NCI-H1436 (cell line): ENCODE measurements around the gene FCSK.

Source experiments
- DNase-seq: peaks from one replicate; lab custom pipeline; 2025; lab: John Stamatoyannopoulos, UW

Gene FCSK

DNA sequence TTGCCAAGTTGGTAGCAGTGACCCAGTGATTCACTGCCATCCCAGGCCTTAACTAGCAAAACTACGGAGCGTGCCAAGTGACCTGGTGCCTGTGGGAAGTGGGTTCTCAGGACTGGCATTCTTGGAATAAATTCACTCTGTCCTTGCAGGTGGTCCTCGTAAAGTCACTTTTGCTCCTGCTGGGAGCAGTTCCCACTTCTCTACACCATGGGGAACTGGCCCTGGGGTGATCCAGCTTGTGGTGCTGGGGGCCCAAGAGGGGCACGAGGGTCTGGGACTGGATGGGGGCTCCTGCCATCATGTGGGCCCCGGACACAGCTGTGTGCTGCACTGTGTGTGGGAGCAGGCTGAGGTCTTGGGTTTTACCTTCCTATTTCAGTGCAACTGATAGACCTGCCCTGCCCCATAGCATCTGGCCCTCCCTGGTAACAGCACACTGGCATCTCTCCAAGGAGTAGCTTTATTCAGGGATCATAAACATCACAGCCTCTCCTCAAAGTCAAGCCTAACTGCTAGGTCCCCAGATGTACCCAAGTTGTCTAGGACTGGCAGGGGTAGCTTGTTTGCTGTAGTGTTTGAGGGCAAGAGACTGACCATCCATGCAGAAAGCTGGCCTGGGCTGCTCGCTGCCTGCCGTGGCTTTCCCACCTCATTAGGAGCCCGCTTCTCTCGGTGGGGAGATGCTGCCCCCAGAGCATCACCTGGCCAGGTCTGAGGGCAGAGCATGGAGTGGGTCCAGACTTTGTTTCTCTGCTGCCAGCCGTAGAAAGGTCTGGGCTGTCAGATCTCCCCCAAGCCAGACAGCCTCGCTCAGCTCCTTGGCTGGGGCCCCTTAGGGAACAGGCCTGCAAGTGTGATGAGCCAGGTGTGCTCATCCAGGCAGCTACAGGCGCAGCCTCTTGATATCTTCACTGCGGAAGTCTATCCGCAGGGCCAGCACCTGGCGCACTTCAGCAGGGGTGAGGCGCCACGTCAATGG lies 26.0 kb downstream of the FCSK start:
- DNase-seq: no peak

DNA sequence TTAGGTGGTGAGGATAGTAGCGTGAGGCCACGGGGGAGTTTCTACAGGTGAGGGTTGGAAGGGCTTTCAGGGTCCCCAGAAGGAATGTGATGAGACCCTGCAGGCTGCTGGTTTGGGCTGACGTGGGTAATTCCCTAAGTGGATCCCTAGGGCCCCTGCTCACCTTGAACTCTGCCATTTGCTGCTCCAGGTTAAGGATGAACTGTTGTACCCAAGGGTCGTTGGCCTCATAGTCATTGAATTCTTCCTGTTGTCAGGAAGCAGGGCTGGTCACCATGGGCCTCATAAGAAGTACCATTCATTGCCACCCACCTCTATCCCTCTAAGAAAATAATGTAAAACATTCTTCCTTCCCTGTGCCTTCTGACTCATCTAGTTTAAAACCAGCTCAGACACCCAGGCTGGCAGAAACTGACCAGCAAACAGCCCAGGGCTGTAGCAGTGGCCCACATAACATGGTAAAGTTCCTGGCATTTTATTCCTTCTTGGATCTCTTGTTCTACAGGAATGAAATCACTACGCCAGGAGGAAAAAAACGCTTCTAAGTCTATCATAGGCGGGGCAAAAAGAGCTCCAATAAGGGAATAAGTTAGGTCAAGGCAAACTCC lies 27.6 kb downstream of the FCSK start:
- no peak for DNase-seq

GRCh38 chr16:70482624-70483023 lies 28.2 kb downstream of the FCSK start:
- DNase-seq: no peak

- DNase-seq: no peak
Observed at GRCh38 chr16:70483426-70483825, 29.0 kb downstream of the FCSK start.

DNA sequence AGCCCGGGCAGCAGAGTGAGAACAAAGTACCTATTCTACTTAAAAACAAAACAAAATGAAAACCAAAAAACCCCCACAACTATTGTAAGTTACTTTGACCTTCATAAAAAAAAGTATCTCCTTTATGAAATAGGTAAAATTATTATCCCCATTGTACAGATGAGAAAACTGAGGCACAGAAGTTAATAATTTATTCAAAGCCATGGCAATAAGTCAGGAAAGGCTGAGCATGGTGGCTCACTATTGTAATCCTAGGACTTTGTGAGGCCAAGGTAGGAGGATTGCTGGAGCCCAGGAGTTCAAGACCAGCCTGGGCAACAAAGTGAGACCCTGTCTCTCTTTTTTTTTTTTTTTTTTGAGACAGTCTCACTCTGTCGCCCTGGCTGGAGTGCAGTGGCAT lies 30.5 kb downstream of the FCSK start:
- DNase-seq: no peak

DNA sequence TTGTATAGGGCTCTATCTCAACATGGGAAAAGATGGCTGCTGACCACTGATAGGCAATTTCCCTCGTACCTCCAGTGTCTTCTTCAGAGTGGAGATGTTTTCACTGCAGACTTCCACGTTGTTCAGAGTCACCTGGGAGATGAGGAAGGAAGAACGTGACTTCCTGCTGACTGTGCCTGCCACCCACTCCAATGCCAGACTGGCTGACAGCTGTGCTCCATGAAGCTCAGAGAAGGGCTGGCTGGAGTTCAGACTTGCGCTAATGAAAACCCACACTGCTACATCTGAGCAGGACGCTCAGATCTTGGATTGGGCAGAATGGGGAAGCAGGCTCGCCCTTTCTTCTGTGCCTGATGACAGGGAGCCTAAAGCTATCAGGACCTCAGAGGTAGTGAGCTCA lies 35.9 kb downstream of the FCSK start:
- no peak for DNase-seq

GRCh38 chr16:70493802-70494201 lies 39.4 kb downstream of the FCSK start:
- DNase-seq: no peak

DNA sequence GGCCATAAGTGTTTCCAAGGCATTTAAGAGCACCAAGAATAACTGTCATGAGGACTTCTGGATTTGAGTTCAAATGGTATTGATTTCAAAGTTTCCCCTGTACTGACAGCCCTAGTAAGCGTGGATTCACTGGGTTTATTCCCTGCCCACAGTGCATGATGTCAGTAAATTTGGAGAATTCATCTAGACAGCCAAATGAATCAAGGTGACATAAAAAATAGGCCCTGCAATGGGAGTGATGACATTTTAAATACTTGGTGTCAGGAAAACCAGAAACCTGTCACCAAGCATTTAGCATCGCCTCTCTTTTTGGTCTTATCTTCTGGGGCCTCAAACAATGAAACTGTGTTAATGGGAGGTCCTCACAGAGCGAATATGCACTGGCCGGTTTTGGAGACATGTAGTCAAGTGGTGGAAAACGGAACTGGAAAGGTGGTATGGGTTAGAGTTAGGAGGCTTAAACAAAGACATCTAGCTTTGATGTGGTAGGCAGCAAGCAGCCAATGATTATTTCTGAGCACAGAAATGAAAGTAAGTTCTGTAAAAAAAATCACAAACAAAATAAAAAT lies 39.9 kb downstream of the FCSK start:
- no peak for DNase-seq

DNA sequence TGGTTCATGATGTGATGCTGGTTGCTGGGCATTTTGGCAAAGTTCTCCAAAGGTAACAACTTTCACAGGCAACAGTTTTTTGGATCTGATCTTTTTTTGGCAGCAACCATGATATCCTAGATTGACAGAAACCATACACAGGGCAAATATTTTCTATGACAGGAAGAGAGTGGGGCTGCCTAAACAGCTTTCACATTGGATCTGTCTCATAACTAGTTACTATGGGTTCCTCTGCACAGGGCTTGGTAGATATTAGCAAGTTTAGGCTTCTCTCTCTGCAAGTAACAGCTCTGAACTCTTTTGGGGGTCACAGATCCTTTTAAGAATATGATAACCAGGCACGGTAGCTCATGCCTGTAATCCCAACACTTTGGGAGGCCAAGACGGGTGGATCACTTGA lies 40.4 kb downstream of the FCSK start:
- no peak for DNase-seq

- DNase-seq: no peak
Observed at GRCh38 chr16:70495425-70496182, 41.2 kb downstream of the FCSK start.

DNA sequence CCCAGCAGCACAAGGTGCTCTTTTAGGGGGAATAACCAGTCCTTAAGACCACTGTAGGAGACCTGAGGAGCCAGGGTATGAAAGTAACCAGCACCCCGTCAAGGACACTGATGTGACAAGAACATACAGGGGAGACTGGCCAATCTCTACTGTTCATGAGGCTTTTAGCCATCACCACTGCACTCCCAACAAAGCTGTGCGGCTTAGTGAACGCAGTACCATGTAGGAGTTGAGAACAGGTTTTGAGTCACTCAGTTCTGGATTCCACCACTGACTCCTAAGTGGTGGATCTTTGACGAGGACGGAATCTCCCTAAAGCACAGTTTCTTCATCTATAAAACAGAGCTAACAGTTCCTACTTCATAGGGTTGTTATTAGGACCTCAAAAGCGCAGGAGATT lies 42.1 kb downstream of the FCSK start:
- no peak for DNase-seq

- DNase-seq: no peak
Observed at GRCh38 chr16:70508752-70509151, 54.4 kb downstream of the FCSK start.

GRCh38 chr16:70510216-70510615 lies 55.8 kb downstream of the FCSK start:
- no peak for DNase-seq

DNA sequence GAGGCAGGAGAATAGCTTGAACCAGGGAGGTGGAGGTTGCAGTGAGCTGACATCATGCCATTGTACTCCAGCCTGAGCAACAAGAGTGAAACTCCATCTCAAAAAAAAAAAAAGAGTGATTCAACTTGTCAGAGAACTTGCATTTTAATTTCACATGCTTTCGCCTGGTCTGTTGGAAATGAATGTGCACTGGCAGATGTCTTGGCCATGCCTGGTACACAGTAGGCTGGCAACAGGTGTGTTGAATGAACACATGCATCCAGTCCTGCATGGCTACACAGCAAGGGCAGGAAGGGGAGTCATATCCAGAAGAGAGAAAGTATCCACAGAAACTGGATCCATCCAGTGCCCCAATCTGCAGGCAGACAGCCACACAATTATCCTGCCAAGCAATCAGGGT lies 57.4 kb downstream of the FCSK start:
- DNase-seq: no peak

GRCh38 chr16:70512456-70512855 lies 58.1 kb downstream of the FCSK start:
- DNase-seq: no peak

DNA sequence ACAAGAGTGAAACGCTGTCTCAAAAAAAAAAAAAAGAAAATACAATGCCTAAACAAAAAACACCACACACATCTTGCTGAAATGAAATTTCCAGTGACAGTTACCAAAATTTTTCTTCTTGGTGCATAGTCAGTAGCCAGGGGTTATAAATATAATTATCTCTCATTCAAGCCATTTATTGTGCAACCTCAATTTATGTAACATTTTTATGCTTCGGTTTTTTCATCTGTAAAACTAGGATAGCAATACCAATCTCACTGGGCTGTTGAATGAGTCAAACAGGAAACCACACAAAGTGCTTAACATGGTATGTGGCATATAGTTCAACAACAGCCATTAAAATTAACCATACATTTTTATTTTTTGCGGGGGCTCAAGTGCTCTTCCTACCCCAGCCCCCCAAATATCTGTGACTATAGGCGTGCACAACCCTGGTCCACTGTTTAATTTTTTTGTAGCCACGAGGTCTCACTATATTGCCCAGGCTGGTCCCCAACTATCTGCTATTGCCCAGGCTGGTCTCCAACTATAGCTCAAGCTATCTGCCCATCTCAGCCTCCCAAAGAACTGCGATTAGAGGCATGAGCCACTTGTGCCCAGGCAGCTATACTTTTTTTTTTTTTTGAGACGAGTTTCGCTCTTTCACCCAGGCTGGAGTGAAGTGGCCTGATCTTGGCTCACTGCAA lies 66.4 kb downstream of the FCSK start:
- DNase-seq: no peak

GRCh38 chr16:70522216-70523075 lies 68.1 kb downstream of the FCSK start:
- no peak for DNase-seq

DNA sequence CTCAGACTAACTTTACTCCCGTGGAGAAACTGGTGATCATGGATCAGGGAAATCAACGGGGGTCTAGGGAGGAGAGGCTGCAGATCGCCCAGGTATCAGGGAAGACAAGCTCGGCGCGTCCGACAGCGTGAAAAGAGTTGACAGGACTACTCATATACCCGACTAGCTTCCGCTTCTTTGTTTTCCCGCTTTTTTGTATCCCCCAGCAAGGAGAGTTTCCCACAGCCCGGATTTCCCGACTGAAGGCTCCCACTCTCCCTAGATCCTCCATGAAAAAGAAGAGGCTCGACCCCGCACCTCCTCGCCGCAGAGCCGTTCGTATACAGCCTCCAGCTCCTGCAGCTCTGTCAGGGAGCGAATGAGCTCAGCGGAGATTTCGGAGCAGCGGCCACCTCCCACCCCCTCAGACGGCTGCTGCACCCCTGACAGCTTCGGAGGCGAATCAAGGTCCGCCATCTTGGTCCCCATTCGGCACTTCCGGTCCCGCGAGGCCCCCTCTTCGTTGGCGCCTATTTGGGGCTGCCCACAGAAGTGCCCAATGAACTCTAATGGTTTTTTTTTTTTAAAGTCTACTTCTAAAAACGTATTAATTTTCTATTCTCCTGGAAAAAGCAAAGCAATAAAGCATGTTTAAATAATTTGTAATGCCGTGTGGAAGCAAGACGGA lies 68.8 kb downstream of the FCSK start, which contains the start of gene COG4:
Gene COG4 (minus strand): TSS at position 479 of the 667 bp plus-strand sequence. CDS start 11 bp downstream, at position 468.
- DNase-seq: peak; percentile 84

DNA sequence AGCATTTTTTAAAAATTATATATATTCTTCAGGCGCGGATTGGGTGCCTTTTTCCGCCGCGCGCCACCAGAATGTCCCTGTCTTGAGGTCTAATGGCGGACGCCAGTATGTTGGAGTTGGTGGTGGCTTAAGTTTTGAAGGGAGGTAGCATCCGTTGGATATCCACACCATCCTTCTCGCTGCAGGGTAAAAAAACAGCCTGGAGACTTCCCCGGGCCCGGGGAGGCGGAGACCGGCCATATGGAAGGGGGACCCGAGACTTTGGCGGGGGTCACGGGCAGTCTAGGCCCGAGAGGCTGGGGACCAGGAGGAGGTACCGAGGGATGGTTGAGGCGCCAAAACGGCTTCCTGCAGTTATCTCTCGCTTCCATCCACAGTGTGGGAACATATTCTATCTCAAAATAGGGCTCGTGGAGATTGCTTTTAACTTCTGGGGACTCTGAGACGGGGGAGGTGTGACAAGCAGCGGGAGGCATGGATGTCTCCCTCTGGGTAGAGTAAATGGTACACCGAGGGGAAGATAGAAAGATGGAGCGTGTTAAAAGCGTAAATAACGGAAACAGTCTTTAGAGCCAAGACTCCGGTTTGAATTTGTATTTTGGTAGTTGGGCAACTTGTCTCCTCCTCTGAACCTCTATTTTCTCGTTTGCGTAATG lies 69.5 kb downstream of the FCSK start, which contains the start of gene SF3B3:
Gene SF3B3 (plus strand): TSS at position 74 of the 656 bp plus-strand sequence. CDS start 2,841 bp downstream, outside the sequence.
- peak; percentile 81 for DNase-seq
